ENCODE measurements around the gene TEX29. TPM values are rescaled to one million over a fixed set of nuclear protein-coding genes. Genes with fewer than 3 reads are reported as not detected.

The TEX29 gene
- total and polyA plus RNA-seq, 9 of the 15 experiments (the other 6 are each of a cell fraction or from before 2014, with no cell fraction given) = 0.11 TPM; not detected in 7

GRCh38 chr13:111384441-111385182, 64.2 kb downstream of the TEX29 start:
- Histone ChIP-seq H3K27ac (ENCODE audit: extremely low read depth, low read depth, low read length) (no peak overlapping the region; the same call in 2 of the 3 replicates), H3K9ac (ENCODE audit: insufficient read depth in 1 of 2, low read depth in 2 of 2, low read length in 2 of 2) (no peak overlapping the region), H3K27me3 (ENCODE audit: control insufficient read depth in 2 of 2, insufficient read depth in 2 of 2, low read length in 2 of 2) (peaks cover 0 to 28% of the 10 kb centered on the region in 2 experiments; a peak in 3 of 5 replicates), H3K9me3 (replicated peaks; ENCODE audit: control insufficient read depth, insufficient read depth, low read depth, low read length) (no peaks in the 10 kb centered on the region), H3K4me3 (no peak overlapping the region), H2AFZ (ENCODE audit: low read depth, low read length) (no peak overlapping the region), H3K4me2 (ENCODE audit: insufficient read depth, low read length) (no peak overlapping the region), H3K36me3 (ENCODE audit: control insufficient read depth, insufficient read depth, low read length) (no peaks in the 10 kb centered on the region), H3K4me1 (replicated peaks in 1 of 2; ENCODE audit: control insufficient read depth in 2 of 2, insufficient read depth in 2 of 2, low read length in 2 of 2) (no peaks in the 10 kb centered on the region), H3K79me2 (ENCODE audit: control insufficient read depth, insufficient read depth, low read length) (no peaks in the 10 kb centered on the region), H3K9me1 (ENCODE audit: control insufficient read depth, insufficient read depth, low read length) (no peaks in the 10 kb centered on the region), H4K20me1 (replicated peaks; ENCODE audit: control insufficient read depth, insufficient read depth, low read length) (no peaks in the 10 kb centered on the region)
- in situ Hi-C loops (cut with MboI) = no loop called here
- DNase-seq (ENCODE audit: extremely low read depth in 1 of 4, low spot score in 3 of 4) = no peak
- POLR2A ChIA-PET = no interaction called here
- FAIRE-seq = no peak
- CTCF ChIA-PET (ENCODE audit: low intra/inter-chr PET ratio) = no interaction called here
- no peak for ATAC-seq
- intact Hi-C loops (cut with micrococcal nuclease) = no loop called here
- TF ChIP-seq MAFK (IDR thresholded peaks at IDR 0.05; ENCODE audit: low read length) = no peak
- TF ChIP-seq PURB (CRISPR knock-in tag; IDR thresholded peaks at IDR 0.05; ENCODE audit: low read depth) = no peak
- TF ChIP-seq YBX1 (IDR thresholded peaks at IDR 0.05) = no peak
- no peak for TF ChIP-seq ZNF12 (CRISPR knock-in tag; IDR thresholded peaks at IDR 0.05)
- TF ChIP-seq, protein P1, sequence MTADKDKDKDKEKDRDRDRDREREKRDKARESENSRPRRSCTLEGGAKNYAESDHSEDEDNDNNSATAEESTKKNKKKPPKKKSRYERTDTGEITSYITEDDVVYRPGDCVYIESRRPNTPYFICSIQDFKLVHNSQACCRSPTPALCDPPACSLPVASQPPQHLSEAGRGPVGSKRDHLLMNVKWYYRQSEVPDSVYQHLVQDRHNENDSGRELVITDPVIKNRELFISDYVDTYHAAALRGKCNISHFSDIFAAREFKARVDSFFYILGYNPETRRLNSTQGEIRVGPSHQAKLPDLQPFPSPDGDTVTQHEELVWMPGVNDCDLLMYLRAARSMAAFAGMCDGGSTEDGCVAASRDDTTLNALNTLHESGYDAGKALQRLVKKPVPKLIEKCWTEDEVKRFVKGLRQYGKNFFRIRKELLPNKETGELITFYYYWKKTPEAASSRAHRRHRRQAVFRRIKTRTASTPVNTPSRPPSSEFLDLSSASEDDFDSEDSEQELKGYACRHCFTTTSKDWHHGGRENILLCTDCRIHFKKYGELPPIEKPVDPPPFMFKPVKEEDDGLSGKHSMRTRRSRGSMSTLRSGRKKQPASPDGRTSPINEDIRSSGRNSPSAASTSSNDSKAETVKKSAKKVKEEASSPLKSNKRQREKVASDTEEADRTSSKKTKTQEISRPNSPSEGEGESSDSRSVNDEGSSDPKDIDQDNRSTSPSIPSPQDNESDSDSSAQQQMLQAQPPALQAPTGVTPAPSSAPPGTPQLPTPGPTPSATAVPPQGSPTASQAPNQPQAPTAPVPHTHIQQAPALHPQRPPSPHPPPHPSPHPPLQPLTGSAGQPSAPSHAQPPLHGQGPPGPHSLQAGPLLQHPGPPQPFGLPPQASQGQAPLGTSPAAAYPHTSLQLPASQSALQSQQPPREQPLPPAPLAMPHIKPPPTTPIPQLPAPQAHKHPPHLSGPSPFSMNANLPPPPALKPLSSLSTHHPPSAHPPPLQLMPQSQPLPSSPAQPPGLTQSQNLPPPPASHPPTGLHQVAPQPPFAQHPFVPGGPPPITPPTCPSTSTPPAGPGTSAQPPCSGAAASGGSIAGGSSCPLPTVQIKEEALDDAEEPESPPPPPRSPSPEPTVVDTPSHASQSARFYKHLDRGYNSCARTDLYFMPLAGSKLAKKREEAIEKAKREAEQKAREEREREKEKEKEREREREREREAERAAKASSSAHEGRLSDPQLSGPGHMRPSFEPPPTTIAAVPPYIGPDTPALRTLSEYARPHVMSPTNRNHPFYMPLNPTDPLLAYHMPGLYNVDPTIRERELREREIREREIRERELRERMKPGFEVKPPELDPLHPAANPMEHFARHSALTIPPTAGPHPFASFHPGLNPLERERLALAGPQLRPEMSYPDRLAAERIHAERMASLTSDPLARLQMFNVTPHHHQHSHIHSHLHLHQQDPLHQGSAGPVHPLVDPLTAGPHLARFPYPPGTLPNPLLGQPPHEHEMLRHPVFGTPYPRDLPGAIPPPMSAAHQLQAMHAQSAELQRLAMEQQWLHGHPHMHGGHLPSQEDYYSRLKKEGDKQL (CRISPR knock-in tag; IDR thresholded peaks at IDR 0.05; ENCODE audit: borderline replicate concordance) = no peak
- BruUV-seq (replicated peaks) = no TSS peak
- WGBS (ENCODE audit: insufficient coverage, low coverage, missing lambda C conversion rate) = under 1% methylated on average over 10 of the region's 11 CpGs

Data from K562 (cell line).